ENCODE results near the gene CNST. TPM values are rescaled to one million over a fixed set of nuclear protein-coding genes. Genes with fewer than 3 reads are reported as not detected.

CNST gene
- total RNA-seq, 1 experiment from 2014 or later: 9.1 TPM

DNA sequence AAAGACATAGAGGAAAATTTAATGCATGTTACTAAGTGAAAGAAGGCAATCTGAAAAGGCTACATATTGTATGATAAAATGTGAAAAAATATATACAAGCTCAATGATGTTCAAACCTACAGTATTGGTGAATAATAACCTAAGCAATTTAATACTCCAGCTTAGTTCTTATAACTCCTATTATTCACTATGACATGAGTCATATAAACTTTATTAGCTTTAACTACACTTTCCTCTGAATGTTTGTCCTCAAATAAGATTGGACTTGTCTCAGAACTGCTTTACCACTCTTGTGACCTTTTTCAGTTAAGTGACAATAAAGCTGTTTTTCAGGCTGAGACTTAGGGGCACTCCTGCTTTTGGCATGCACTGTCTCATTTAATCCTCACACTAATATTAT, 50.9 kb downstream of the CNST start:
- Histone ChIP-seq H3K27ac (no peak overlapping the region), H4K20me1 (ENCODE audit: insufficient read depth) (no peaks in the 10 kb centered on the region), H3K36me3 (ENCODE audit: low read depth) (no peaks in the 10 kb centered on the region), H3K4me3 (no peak overlapping the region), H3F3A (ENCODE audit: insufficient read depth, low read depth) (peaks cover 3% of the 10 kb centered on the region; the same call in 1 of the 2 replicates), H3K4me1 (replicated peaks; ENCODE audit: insufficient read depth) (no peaks in the 10 kb centered on the region), H3K4me2 (no peak overlapping the region), H3K27me3 (ENCODE audit: insufficient read depth, low read depth) (no peaks in the 10 kb centered on the region), H2AFZ (no peak overlapping the region), H3K9me2 (ENCODE audit: insufficient read depth) (no peaks in the 10 kb centered on the region), H3K9me3 (ENCODE audit: insufficient read depth, low read depth) (no peaks in the 10 kb centered on the region), H3K79me2 (ENCODE audit: low read depth) (no peaks in the 10 kb centered on the region)
- CTCF ChIA-PET: no interaction called here
- no peak for DNase-seq
- TF ChIP-seq EZH2 (IDR thresholded peaks at IDR 0.05; ENCODE audit: low read depth): no peak
- TF ChIP-seq CTCF (conservative IDR thresholded peaks at IDR 0.05): no peak
- POLR2A ChIA-PET (ENCODE audit: unreplicated experiment): no interaction called here
- BruUV-seq (replicated peaks): no TSS peak
- intact Hi-C loops (cut with micrococcal nuclease; ENCODE audit: unreplicated experiment): no loop called here

- H3K4me3 ChIP-seq: no peak overlapping the region
- no peak for DNase-seq
- CTCF ChIA-PET: no interaction called here
- H2AFZ ChIP-seq: no peak overlapping the region
- no peaks in the 10 kb centered on the region for H3K4me1 ChIP-seq (replicated peaks; ENCODE audit: insufficient read depth)
- no peaks in the 10 kb centered on the region for H3K79me2 ChIP-seq (ENCODE audit: low read depth)
- intact Hi-C loops (cut with micrococcal nuclease; ENCODE audit: unreplicated experiment): no loop called here
- H3K36me3 ChIP-seq (ENCODE audit: low read depth): no peaks in the 10 kb centered on the region
- H3K9me2 ChIP-seq (ENCODE audit: insufficient read depth): no peaks in the 10 kb centered on the region
- peaks cover 3% of the 10 kb centered on the region; the same call in 1 of the 2 replicates for H3F3A ChIP-seq (ENCODE audit: insufficient read depth, low read depth)
- H3K9me3 ChIP-seq (ENCODE audit: insufficient read depth, low read depth): no peaks in the 10 kb centered on the region
- no peak overlapping the region for H3K27ac ChIP-seq
- H3K4me2 ChIP-seq: no peak overlapping the region
- BruUV-seq (replicated peaks): no TSS peak
- POLR2A ChIA-PET (ENCODE audit: unreplicated experiment): no interaction called here
- TF ChIP-seq EZH2 (IDR thresholded peaks at IDR 0.05; ENCODE audit: low read depth) (no peak), CTCF (conservative IDR thresholded peaks at IDR 0.05) (no peak)
- H4K20me1 ChIP-seq (ENCODE audit: insufficient read depth): no peaks in the 10 kb centered on the region
- H3K27me3 ChIP-seq (ENCODE audit: insufficient read depth, low read depth): no peaks in the 10 kb centered on the region
Observed at GRCh38 chr1:246617768-246618167, 51.5 kb downstream of the CNST start.

- Histone ChIP-seq H3K79me2 (ENCODE audit: low read depth) (no peaks in the 10 kb centered on the region), H3K27ac (no peak overlapping the region), H2AFZ (no peak overlapping the region), H3K36me3 (ENCODE audit: low read depth) (no peaks in the 10 kb centered on the region), H3K27me3 (ENCODE audit: insufficient read depth, low read depth) (no peaks in the 10 kb centered on the region), H3F3A (ENCODE audit: insufficient read depth, low read depth) (no peaks in the 10 kb centered on the region), H3K9me3 (ENCODE audit: insufficient read depth, low read depth) (no peaks in the 10 kb centered on the region), H3K4me3 (no peak overlapping the region), H3K9me2 (ENCODE audit: insufficient read depth) (no peaks in the 10 kb centered on the region), H4K20me1 (ENCODE audit: insufficient read depth) (no peaks in the 10 kb centered on the region), H3K4me2 (no peak overlapping the region), H3K4me1 (replicated peaks; ENCODE audit: insufficient read depth) (no peaks in the 10 kb centered on the region)
- TF ChIP-seq CTCF (conservative IDR thresholded peaks at IDR 0.05) (no peak), EZH2 (IDR thresholded peaks at IDR 0.05; ENCODE audit: low read depth) (no peak)
- CTCF ChIA-PET: no interaction called here
- DNase-seq: no peak
- intact Hi-C loops (cut with micrococcal nuclease; ENCODE audit: unreplicated experiment): no loop called here
- BruUV-seq (replicated peaks): no TSS peak
- POLR2A ChIA-PET (ENCODE audit: unreplicated experiment): no interaction called here
Observed at GRCh38 chr1:246618240-246618808, 52.1 kb downstream of the CNST start.

All from PC-9 (cell line).